ENCODE data around the gene ZNF532. TPM values are rescaled to one million over a fixed set of nuclear protein-coding genes. Genes with fewer than 3 reads are reported as not detected.

ZNF532 gene
- total and polyA plus RNA-seq, 8 donors, result 5.7 to 21.2 (median 8.8) TPM

GRCh38 chr18:58868440-58868839 is 3.8 kb downstream of the ZNF532 start:
- no peak for ATAC-seq
- Histone ChIP-seq H3K27me3 (no peaks in the 10 kb centered on the region), H3K36me3 (no peaks in the 10 kb centered on the region), H3K9me3 (no peaks in the 10 kb centered on the region), H3K27ac (no peak overlapping the region), H3K4me1 (no peaks in the 10 kb centered on the region), H3K4me3 (no peak overlapping the region)
- TF ChIP-seq, protein P1, sequence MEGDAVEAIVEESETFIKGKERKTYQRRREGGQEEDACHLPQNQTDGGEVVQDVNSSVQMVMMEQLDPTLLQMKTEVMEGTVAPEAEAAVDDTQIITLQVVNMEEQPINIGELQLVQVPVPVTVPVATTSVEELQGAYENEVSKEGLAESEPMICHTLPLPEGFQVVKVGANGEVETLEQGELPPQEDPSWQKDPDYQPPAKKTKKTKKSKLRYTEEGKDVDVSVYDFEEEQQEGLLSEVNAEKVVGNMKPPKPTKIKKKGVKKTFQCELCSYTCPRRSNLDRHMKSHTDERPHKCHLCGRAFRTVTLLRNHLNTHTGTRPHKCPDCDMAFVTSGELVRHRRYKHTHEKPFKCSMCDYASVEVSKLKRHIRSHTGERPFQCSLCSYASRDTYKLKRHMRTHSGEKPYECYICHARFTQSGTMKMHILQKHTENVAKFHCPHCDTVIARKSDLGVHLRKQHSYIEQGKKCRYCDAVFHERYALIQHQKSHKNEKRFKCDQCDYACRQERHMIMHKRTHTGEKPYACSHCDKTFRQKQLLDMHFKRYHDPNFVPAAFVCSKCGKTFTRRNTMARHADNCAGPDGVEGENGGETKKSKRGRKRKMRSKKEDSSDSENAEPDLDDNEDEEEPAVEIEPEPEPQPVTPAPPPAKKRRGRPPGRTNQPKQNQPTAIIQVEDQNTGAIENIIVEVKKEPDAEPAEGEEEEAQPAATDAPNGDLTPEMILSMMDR (IDR thresholded peaks at IDR 0.05), result no peak
- FAIRE-seq, result no peak
- no peak for DNase-seq
- intact Hi-C loops (cut with DNase I), result no loop called here
- 79 to 91% methylated on average over 6 of the region's 6 CpGs for WGBS, 2 donors

- Histone ChIP-seq H3K27ac (no peak overlapping the region), H3K4me3 (no peak overlapping the region), H3K4me1 (no peaks in the 10 kb centered on the region), H3K36me3 (no peaks in the 10 kb centered on the region), H3K27me3 (no peaks in the 10 kb centered on the region), H3K9me3 (no peaks in the 10 kb centered on the region)
- 70 to 93% methylated on average over 5 of the region's 5 CpGs for WGBS, 2 donors
- TF ChIP-seq, protein P1 (IDR thresholded peaks at IDR 0.05), result no peak
- FAIRE-seq (no peak), DNase-seq (no peak), ATAC-seq (no peak)
- intact Hi-C loops (cut with DNase I), result no loop called here
These were observed 5.5 kb downstream of the ZNF532 start for GRCh38 chr18:58870130-58870529.

GRCh38 chr18:58870621-58871020 is 5.9 kb downstream of the ZNF532 start:
- Histone ChIP-seq H3K9me3 (no peaks in the 10 kb centered on the region), H3K36me3 (no peaks in the 10 kb centered on the region), H3K27me3 (no peaks in the 10 kb centered on the region), H3K4me3 (no peak overlapping the region), H3K27ac (no peak overlapping the region), H3K4me1 (no peaks in the 10 kb centered on the region)
- 78 to 84% methylated on average over 2 of the region's 2 CpGs for WGBS, 2 donors
- TF ChIP-seq, protein P1 (IDR thresholded peaks at IDR 0.05), result no peak
- DNase-seq, result no peak
- no peak for FAIRE-seq
- intact Hi-C loops (cut with DNase I), result no loop called here
- ATAC-seq, result no peak

DNA sequence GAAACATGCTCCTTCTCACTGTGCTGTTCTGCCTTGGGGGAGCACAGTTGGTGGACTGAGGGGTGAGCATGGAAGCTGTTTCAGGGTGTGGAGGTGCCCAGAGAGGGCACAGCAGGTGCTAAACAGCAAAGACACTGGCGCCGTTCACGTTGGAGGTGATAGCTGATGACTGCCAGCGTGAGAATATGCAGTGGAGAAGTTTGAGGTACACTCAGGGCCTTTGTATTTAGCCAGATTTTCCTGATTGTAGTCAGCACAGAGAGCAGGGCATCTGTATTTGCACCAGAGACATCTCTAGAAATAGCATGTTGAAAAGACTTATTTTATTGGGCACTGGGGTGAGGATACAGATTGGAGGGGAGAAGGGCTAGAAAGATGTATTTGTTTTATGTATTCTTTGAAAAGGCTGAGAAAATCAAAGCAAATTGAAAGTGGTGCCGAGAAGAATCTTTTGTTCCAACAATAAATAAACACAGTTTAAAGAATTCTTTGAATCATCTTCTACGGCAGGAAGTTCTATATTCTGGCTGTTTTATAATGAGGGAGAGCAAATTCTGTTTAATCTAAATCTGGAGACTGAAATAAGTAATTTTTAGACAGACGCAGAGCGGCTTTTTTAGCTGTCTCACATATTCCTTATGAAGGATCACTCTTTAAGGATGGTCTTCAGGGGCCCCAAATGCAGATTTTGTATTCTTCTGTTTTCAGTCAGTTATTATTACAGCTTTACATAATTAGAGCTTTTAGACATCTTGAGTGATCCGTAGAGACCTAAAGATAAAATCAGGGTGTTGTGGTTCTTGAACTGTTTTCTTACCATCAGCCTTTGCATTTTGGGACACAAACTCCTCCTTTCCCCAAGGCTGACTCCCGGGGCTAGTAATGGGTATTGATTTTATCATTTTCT is 7.1 kb downstream of the ZNF532 start:
- TF ChIP-seq, protein P1 (IDR thresholded peaks at IDR 0.05), result no peak
- no peaks in the 10 kb centered on the region for H3K9me3 ChIP-seq
- intact Hi-C loops (cut with DNase I), result no loop called here
- no peak for ATAC-seq
- no peak overlapping the region for H3K4me3 ChIP-seq
- no peaks in the 10 kb centered on the region for H3K4me1 ChIP-seq
- no peaks in the 10 kb centered on the region for H3K36me3 ChIP-seq
- no peaks in the 10 kb centered on the region for H3K27me3 ChIP-seq
- no peak for DNase-seq
- H3K27ac ChIP-seq, result no peak overlapping the region
- no peak for FAIRE-seq
- 66 to 78% methylated on average over 10 of the region's 10 CpGs for WGBS, 2 donors

GRCh38 chr18:58878640-58879039 is 14.0 kb downstream of the ZNF532 start:
- WGBS, 2 donors, result 91 to 98% methylated on average over 3 of the region's 3 CpGs
- no peak overlapping the region for H3K4me3 ChIP-seq
- no peaks in the 10 kb centered on the region for H3K27me3 ChIP-seq
- intact Hi-C loops (cut with DNase I), result no loop called here
- TF ChIP-seq, protein P1 (IDR thresholded peaks at IDR 0.05), result no peak
- DNase-seq (no peak), FAIRE-seq (no peak), ATAC-seq (no peak)
- no peaks in the 10 kb centered on the region for H3K9me3 ChIP-seq
- H3K36me3 ChIP-seq, result no peaks in the 10 kb centered on the region
- H3K27ac ChIP-seq, result no peak overlapping the region
- no peaks in the 10 kb centered on the region for H3K4me1 ChIP-seq
